Measurements from ENCODE around the gene WNT16.
"Not testable (repeated sequence)": the region's sequence is repeated elsewhere in the genome, so short reads cannot be mapped to it uniquely, and the experiment has no call there.

The WNT16 gene

GRCh38 chr7:121328508-121329190, at the start of gene WNT16:
TSS of gene WNT16 (plus strand) at chr7:121329000. CDS start at chr7:121329293, 293 bp downstream.
- no peak for DNase-seq (ENCODE audit: low spot score)

- no peak for DNase-seq (ENCODE audit: low spot score)
Measured at GRCh38 chr7:121279060-121279620, 49.7 kb upstream of the WNT16 start.

GRCh38 chr7:121279822-121280221, 49.0 kb upstream of the WNT16 start:
- DNase-seq (ENCODE audit: low spot score): no peak

- no peak for DNase-seq (ENCODE audit: low spot score)
Measured at GRCh38 chr7:121280656-121281055, 48.1 kb upstream of the WNT16 start.

GRCh38 chr7:121282129-121282528, 46.7 kb upstream of the WNT16 start:
- DNase-seq (ENCODE audit: low spot score): no peak

GRCh38 chr7:121285066-121285667, 43.6 kb upstream of the WNT16 start:
- DNase-seq (ENCODE audit: low spot score): no peak

- no peak for DNase-seq (ENCODE audit: low spot score)
Measured at GRCh38 chr7:121286186-121286585, 42.6 kb upstream of the WNT16 start.

- no peak for DNase-seq (ENCODE audit: low spot score)
Measured at GRCh38 chr7:121286742-121287734, 41.8 kb upstream of the WNT16 start.

- DNase-seq (ENCODE audit: low spot score): no peak
Measured at GRCh38 chr7:121288894-121289293, 39.9 kb upstream of the WNT16 start.

GRCh38 chr7:121289930-121290329, 38.9 kb upstream of the WNT16 start:
- not testable (repeated sequence) for DNase-seq (ENCODE audit: low spot score)

GRCh38 chr7:121294448-121294992, 34.3 kb upstream of the WNT16 start:
- no peak for DNase-seq (ENCODE audit: low spot score)

GRCh38 chr7:121297843-121298242, 31.0 kb upstream of the WNT16 start:
- no peak for DNase-seq (ENCODE audit: low spot score)

GRCh38 chr7:121298831-121299239, 30.0 kb upstream of the WNT16 start:
- DNase-seq (ENCODE audit: low spot score): no peak

GRCh38 chr7:121300685-121301420, 27.9 kb upstream of the WNT16 start:
- no peak for DNase-seq (ENCODE audit: low spot score)

GRCh38 chr7:121301446-121302213, 27.2 kb upstream of the WNT16 start:
- DNase-seq (ENCODE audit: low spot score): no peak

GRCh38 chr7:121302214-121302745, 26.5 kb upstream of the WNT16 start:
- DNase-seq (ENCODE audit: low spot score): no peak

GRCh38 chr7:121303422-121304101, 25.2 kb upstream of the WNT16 start:
- DNase-seq (ENCODE audit: low spot score): no peak

- no peak for DNase-seq (ENCODE audit: low spot score)
Measured at GRCh38 chr7:121304102-121304658, 24.6 kb upstream of the WNT16 start.

- no peak for DNase-seq (ENCODE audit: low spot score)
Measured at GRCh38 chr7:121305109-121305508, 23.7 kb upstream of the WNT16 start.

Measured in hematopoietic multipotent progenitor cell treated with erythropoietin and hydrocortisone succinate and interleukin-3 and kit ligand, for 17 days (in vitro differentiated cells).